ENCODE results near the gene OLA1.

OLA1 gene

GRCh38 chr2:174059884-174060244, 188.5 kb downstream of the OLA1 start:
- H3K27ac ChIP-seq (ENCODE audit: low read depth, low read length) = no peak overlapping the region
- H3K36me3 ChIP-seq (ENCODE audit: low read length) = no peaks in the 10 kb centered on the region
- H3K27me3 ChIP-seq (ENCODE audit: low read length) = no peaks in the 10 kb centered on the region
- TF ChIP-seq CTCF (IDR thresholded peaks at IDR 0.05; ENCODE audit: insufficient read depth, low read length, poor library complexity, severe bottlenecking) (no peak), EZH2phosphoT487 (conservative IDR thresholded peaks at IDR 0.05; ENCODE audit: low read length) (no peak)
- H3K4me3 ChIP-seq (ENCODE audit: insufficient read depth, low read length, poor library complexity, severe bottlenecking) = no peak overlapping the region
- no peaks in the 10 kb centered on the region for H3K9me2 ChIP-seq (replicated peaks; ENCODE audit: insufficient read depth, low read length)
- no peaks in the 10 kb centered on the region for H4K20me1 ChIP-seq (ENCODE audit: low read depth, low read length)
- no peak overlapping the region for H2AFZ ChIP-seq (ENCODE audit: low read depth, low read length, severe bottlenecking)
- H3K9ac ChIP-seq (ENCODE audit: low read length) = no peak overlapping the region
- H3K79me2 ChIP-seq (ENCODE audit: insufficient read depth, low read length) = no peaks in the 10 kb centered on the region
- H3K9me3 ChIP-seq (ENCODE audit: insufficient read depth, low read length) = no peaks in the 10 kb centered on the region
- no peaks in the 10 kb centered on the region for H3F3A ChIP-seq (ENCODE audit: insufficient read depth)
- no peak overlapping the region for H3K4me2 ChIP-seq (ENCODE audit: low read depth, low read length, poor library complexity, severe bottlenecking)

GRCh38 chr2:174059178-174059883, 189.0 kb downstream of the OLA1 start:
- Histone ChIP-seq H3F3A (ENCODE audit: insufficient read depth) (no peaks in the 10 kb centered on the region), H3K9me2 (replicated peaks; ENCODE audit: insufficient read depth, low read length) (no peaks in the 10 kb centered on the region), H3K36me3 (ENCODE audit: low read length) (no peaks in the 10 kb centered on the region), H3K27me3 (ENCODE audit: low read length) (no peaks in the 10 kb centered on the region), H3K4me3 (ENCODE audit: insufficient read depth, low read length, poor library complexity, severe bottlenecking) (no peak overlapping the region), H3K79me2 (ENCODE audit: insufficient read depth, low read length) (no peaks in the 10 kb centered on the region), H3K27ac (ENCODE audit: low read depth, low read length) (no peak overlapping the region), H3K4me2 (ENCODE audit: low read depth, low read length, poor library complexity, severe bottlenecking) (no peak overlapping the region), H3K9ac (ENCODE audit: low read length) (no peak overlapping the region), H3K9me3 (ENCODE audit: insufficient read depth, low read length) (no peaks in the 10 kb centered on the region), H2AFZ (ENCODE audit: low read depth, low read length, severe bottlenecking) (no peak overlapping the region), H4K20me1 (ENCODE audit: low read depth, low read length) (no peaks in the 10 kb centered on the region)
- TF ChIP-seq CTCF (IDR thresholded peaks at IDR 0.05; ENCODE audit: insufficient read depth, low read length, poor library complexity, severe bottlenecking) = no peak
- TF ChIP-seq EZH2phosphoT487 (conservative IDR thresholded peaks at IDR 0.05; ENCODE audit: low read length) = no peak

GRCh38 chr2:174058456-174058855, 189.9 kb downstream of the OLA1 start:
- TF ChIP-seq EZH2phosphoT487 (conservative IDR thresholded peaks at IDR 0.05; ENCODE audit: low read length) = no peak
- no peak for TF ChIP-seq CTCF (IDR thresholded peaks at IDR 0.05; ENCODE audit: insufficient read depth, low read length, poor library complexity, severe bottlenecking)
- Histone ChIP-seq H3F3A (ENCODE audit: insufficient read depth) (no peaks in the 10 kb centered on the region), H3K9ac (ENCODE audit: low read length) (no peak overlapping the region), H4K20me1 (ENCODE audit: low read depth, low read length) (no peaks in the 10 kb centered on the region), H3K79me2 (ENCODE audit: insufficient read depth, low read length) (no peaks in the 10 kb centered on the region), H3K27ac (ENCODE audit: low read depth, low read length) (no peak overlapping the region), H3K9me2 (replicated peaks; ENCODE audit: insufficient read depth, low read length) (no peaks in the 10 kb centered on the region), H3K36me3 (ENCODE audit: low read length) (no peaks in the 10 kb centered on the region), H3K27me3 (ENCODE audit: low read length) (no peaks in the 10 kb centered on the region), H3K9me3 (ENCODE audit: insufficient read depth, low read length) (no peaks in the 10 kb centered on the region), H2AFZ (ENCODE audit: low read depth, low read length, severe bottlenecking) (no peak overlapping the region), H3K4me3 (ENCODE audit: insufficient read depth, low read length, poor library complexity, severe bottlenecking) (no peak overlapping the region), H3K4me2 (ENCODE audit: low read depth, low read length, poor library complexity, severe bottlenecking) (no peak overlapping the region)
